NOMO-1 (cell line): ENCODE measurements around the gene MACC1.

Experiments used
- DNase-seq, 2 experiments: peaks; one replicate each; lab custom pipeline; 2025; ENCODE audit not compliant: unreplicated experiment in 2 of 2; lab: John Stamatoyannopoulos, UW

The MACC1 gene

GRCh38 chr7:20232848-20233247 lies 15.7 kb upstream of the MACC1 start:
- no peak for DNase-seq

GRCh38 chr7:20229646-20230500 lies 12.7 kb upstream of the MACC1 start:
- peak in 1 of 2 experiments; percentile 2 for DNase-seq

DNA sequence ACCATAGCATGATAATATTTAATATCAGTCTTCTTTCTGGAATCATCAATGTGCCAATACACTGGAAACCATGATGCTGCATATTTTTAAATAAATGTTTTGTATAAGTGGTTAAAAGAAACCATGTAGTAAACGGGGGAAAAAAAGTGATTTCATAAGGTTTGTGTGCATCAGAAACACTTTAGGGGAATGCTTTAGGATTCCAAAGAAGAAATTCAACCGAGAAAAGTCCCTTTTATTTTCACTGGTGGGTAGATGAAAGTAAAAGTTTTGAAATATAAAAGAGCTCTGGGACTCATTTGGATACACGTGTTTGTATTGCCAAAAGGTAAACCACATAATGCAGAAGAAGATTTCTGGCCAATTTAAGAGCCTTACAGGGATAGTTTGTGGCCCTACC lies 11.9 kb upstream of the MACC1 start:
- DNase-seq, result no peak

DNA sequence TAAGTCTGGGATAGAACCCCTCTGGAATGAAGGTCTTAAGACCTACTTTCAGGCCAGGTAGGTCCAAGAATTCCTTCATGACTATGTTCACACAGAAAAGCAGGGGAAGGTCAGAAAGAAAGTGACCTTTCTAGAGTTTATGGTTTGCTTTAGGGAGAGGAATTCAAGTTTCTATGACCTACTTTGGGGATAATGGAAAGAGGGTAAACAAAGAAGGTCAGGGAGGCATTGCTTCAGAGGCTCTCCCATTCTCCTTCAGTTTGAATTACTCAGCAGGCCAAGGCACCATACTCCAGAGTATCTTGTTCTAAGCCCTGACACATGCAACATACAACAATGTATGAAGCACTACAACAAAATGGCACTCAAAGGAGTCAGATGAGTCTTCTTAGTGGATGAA lies 11.5 kb upstream of the MACC1 start:
- DNase-seq, result no peak

DNA sequence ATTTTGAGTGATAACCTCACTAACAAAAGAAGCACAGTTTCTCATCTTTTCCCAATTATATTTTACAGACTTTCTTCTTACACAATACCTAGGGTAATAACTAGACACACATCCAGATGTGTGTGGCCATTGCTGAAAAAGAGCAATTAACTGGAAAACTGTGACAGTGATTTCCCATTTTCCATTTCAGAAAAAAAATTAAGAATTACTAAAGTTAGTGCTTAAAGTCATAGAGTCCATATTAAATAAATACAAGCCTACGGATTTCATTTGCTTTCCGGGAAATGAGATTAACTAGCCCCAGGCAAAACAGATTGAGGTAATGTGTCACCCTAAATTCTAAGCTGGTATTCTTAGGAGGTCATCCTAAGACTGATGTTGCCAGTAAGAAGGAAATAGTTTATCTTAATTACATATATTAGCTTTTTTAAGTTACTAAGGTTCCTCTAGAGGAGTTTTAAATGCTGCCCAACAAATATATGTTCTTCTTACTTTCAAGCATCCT lies 10.2 kb upstream of the MACC1 start:
- no peak for DNase-seq

DNA sequence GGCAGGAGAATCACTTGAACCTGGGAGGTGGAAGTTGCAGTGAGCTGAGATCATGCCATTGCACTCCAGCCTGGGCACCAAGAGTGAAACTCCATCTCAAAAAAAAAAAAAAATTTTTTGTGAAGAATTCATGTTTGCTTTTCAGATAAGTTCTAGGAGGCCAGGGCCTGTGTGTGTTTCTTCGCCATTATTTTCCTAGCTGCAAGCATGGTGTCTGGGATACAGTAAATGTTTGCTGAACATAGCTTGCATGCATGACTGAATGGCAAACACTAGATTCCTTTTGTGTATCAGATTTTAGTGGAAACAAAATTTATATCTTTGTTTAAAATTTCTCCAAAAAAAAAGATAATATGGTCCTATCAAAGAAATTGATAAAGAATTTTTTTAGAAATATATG lies 9.7 kb upstream of the MACC1 start:
- no peak for DNase-seq

DNA sequence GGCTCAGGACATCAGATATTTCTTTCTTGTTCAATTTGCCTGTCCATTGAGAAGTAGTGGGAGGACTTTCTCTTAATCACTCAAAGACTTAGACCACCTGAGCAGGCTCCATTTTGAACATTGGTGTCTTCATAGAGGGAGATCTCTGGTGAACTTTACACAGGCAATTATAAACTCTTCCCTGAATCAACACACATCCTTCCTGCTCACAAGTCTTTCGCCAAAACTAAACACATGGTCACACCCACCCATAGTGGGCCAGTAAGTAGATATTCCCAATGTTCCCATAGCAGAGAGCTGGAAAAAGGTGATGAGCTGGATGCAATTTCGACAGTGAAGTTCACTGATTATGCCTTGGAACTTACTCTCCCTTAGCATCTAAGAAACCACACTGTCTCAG lies 8.2 kb upstream of the MACC1 start:
- DNase-seq, result no peak

- peak; percentile 39 to 41 for DNase-seq
Measured at GRCh38 chr7:20224025-20224424, 6.8 kb upstream of the MACC1 start.

DNA sequence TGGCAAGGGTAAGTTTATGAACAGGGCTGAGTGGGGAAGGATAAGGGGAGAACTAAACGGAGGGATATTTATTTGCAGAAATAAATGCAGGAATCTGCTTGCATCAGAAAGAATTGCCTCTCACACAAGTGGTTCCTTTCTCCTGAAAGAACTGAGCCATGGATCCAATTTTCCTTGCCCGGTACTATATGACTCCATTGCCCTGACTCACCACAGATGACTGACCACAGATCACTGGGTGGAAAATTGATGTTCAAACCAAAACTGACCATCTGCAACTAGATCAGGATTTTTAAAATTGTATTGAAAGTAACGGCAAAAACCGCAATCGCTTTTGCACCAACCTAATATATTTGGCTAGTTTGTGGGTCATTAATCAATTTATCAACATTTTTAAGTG lies 6.2 kb upstream of the MACC1 start:
- DNase-seq, result no peak

DNA sequence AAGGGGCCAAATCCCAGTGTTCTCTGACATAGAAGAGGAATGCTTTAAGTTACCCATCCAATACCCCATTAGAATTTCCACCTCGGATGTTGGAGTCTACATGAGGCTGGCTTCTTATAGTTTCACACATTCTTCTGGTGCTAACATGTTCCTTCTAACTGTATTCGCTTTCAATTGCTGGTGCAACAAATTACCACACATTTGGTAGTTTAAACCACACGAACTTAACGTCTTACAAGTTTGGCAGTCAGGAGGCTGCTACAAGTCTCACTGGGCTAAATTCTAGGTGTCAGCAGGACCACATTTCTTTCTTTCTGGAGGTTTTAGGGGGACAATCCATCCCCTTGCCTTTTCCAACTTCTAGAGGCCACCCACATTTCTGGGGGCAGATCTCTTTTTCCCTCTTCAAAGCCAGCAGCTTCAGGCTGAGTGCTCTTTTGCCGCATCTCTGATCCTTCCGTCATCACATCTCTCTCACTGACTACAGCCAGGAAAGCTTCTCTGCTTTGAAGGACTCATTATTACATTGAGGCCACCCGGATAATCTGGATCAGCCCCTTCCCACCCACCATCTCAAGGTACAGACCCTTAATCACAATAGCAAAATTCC lies 5.1 kb upstream of the MACC1 start:
- DNase-seq, result peak; percentile 0 to 7

DNA sequence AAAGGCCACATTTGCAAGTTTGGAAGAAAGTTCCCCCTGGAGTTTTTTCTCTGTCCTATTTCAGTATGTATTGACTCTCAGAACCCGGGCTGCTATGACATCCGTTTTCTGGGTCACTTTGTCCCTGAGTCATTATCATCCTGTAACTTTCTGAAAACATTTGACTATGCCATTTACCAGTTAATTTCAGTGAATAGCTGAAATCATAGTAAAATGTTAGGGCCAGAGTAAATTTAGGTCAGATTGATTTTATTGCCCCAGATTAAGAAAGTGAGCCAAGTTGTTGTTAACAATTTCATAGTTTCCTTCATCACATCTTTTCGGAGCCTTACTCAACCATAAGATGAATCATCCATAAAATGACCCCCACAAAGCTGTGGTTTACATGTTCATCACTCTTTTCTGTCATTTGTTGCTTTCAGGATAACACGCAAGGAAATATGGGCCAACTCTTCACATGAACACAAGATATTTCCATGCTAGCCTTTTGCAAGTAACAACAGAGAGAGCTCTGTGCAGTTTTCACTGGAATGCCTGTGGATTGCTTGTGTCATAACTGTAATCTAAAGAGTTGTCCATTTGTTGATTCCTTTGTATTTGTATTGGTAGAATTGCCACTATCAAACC lies 3.9 kb upstream of the MACC1 start:
- DNase-seq, result peak; percentile 63 to 92

- DNase-seq, result peak; percentile 0 to 67
Measured at GRCh38 chr7:20220293-20220761, 3.1 kb upstream of the MACC1 start.

- DNase-seq, result peak; percentile 97 to 98
Measured at GRCh38 chr7:20219446-20220292, 2.5 kb upstream of the MACC1 start.

DNA sequence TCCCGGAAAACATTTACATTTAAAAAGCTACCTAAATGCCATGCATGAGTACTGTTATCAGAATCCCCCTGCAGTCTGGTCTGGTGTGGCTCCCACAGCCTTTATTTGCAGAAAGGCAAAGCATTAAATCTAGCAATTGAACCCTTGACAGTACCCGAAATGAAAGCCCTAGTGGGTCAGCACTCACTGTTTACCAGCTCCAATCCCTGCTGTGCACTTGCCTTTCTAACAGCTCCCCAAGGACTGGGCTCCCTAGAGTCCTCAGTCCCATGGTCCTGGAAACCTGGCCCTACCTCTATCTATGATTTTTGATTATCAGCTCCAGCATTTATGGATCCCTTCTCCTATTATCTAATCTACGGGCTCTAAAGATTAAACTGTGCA lies 1.9 kb upstream of the MACC1 start:
- DNase-seq, result no peak

- DNase-seq, result no peak
Measured at GRCh38 chr7:20218279-20218678, 1.1 kb upstream of the MACC1 start.

DNA sequence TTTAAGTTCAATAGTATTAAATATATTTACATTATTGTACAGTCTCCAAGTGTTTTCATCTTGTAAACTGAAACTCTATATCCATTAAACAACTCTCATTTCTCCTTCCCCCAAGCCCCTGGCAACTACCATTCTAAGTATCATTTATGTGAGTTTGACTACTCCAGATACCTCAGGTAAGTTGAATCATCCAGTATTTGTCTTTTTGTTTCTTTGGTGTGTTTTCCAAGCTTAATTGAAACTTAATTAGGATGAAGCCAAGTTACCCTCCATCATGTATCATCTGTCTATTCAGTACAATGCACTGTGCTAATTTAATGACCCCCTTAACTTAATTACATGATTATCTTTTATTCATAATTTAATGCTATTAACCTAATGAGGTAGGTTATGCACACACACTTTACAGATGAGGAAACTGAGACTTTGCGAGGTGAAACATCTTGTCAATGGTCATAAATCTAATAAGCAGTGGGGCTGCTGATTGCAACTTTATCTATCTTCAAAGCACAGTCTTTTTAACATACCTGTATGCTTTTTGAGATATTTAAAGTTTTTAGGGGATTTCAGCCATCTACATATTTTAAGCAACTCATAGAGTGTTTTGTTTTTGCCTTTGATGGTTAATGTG lies 663 bp downstream of the MACC1 start:
- no peak for DNase-seq

- no peak for DNase-seq
Measured at GRCh38 chr7:20214921-20215669, 2.1 kb downstream of the MACC1 start.

GRCh38 chr7:20214132-20214531 lies 3.1 kb downstream of the MACC1 start:
- no peak for DNase-seq

DNA sequence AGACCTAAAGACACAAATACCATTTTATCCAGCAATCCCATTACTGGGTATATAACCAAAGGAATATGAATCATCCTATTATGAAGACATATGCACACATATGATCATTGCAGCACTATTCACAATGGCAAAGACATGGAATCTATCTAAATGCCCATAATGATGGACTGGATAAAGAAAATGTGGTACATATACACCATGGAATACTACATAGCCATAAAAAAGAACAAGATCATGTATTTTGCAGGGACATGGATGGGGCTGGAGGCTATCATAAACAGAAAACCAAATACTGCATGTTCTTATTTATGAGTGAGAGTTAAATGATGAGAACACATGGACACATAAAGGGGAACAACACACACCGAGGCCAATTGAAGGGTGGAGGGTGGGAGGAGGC lies 3.8 kb downstream of the MACC1 start:
- DNase-seq, result no peak

DNA sequence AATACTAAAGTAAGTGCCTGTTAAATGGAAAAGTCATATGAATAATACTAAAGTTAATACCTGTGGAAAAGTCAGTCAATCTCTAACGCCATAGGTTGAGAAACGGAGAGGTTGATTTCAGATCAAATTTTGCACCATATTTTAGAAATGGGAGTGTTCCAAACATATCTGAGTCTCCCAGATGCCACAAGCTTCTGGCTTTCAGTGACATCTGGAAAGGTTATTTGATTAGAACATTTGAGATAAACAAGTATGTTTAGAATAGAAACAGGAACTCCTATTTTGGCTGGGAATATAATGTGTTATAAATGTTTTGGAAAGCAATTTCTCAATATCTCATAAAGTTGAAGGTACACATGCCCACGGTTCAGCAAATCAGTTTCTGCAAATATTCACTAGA lies 5.8 kb downstream of the MACC1 start:
- no peak for DNase-seq
